NCI-H446 treated with DMSO at 0.1 percent for 48 hours (cell line): ENCODE data around the gene TMPRSS9.
"Not testable (repeated sequence)": the region's sequence is repeated elsewhere in the genome, so short reads cannot be mapped to it uniquely, and the experiment has no call there.

Source experiments
- DNase-seq: peaks from one replicate; lab custom pipeline; 2025; lab: John Stamatoyannopoulos, UW

TMPRSS9 gene

DNA sequence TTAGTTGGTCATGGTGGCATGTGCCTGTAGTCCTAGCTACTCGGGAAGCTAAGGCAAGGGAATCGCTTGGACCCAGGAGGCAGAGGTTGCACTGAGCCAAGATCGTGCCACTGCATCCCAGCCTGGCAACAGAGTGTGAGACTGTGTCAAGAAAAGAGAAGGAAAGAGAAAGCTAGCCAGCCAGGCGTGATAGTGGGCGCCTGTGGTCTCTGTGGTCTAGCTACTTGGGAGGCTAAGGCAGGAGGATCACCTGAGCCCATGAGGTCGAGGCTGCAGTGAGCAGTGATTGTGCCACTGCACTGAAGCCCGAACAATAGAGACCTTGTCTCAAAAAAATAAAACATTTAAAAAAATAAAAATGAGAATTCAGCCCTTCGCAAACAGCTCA is 34.0 kb downstream of the TMPRSS9 start:
- DNase-seq, result no peak

GRCh38 chr19:2394442-2395292 is 34.6 kb downstream of the TMPRSS9 start:
- DNase-seq, result no peak

DNA sequence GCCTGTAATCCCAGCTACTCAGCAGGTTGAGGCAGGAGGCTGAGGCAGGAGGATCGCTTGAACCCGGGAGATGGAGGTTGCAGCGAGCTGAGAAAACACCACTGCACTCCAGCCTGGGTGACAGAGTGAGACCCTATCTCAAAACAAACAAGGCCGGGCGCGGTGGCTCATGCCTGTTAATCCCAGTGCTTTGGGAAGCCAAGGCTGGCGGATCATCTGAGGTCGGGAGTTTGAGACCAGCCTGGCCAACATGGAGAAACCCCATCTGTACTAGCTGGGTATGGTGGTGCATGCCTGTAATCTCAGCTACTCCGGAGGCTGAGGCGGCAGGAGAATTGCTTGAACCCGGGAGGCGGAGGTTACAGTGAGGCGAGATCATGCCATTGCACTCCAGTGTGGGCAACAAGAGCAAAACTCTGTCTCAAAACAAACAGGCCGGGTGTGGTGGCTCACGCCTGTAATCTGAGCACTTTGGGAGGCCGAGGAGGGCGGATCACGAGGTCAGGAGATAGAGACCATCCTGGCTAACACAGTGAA is 35.3 kb downstream of the TMPRSS9 start:
- DNase-seq, result not testable (repeated sequence)

DNA sequence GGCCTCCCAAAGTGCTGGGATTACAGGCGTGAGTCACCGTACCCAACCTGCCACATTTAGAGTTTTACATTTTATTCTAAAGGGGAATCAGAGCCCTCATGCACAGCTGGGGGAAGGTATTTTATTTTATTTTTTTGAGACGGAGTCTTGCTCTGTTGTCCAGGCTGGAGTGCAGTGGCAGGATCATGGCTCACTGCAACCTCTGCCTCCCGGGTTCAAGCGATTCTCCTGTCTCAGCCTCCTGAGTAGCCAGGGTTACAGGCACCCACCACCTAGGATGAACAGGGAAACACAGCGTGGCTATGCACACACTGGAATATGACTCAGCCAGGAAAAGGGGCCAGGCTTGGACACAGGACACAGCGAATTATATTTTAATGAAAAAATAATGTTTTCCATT is 37.1 kb downstream of the TMPRSS9 start:
- DNase-seq, result not testable (repeated sequence)

GRCh38 chr19:2398735-2399305 is 38.8 kb downstream of the TMPRSS9 start:
- DNase-seq, result no peak

DNA sequence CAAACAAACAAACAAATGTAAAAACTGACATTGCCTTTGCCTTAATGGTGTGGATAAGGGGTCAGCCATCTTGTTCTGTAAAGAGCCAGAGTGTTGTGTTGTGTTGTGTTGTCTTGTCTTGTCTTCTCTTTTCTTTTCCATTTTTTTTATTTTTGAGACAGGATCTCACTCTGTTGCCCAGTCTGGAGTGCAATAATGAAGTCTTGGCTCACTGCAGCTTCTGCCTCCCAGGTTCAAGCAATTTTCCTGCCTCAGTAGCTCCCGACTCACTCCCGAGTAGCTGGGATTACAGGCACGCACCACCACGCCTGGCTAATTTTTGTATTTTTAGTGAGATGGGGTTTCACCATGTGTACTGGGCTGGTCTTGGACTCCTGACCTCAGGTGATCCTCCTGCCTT is 39.5 kb downstream of the TMPRSS9 start:
- DNase-seq, result no peak

- DNase-seq, result no peak
These were observed 48.2 kb downstream of the TMPRSS9 start for GRCh38 chr19:2408247-2408646.

GRCh38 chr19:2409352-2409912 is 49.4 kb downstream of the TMPRSS9 start:
- DNase-seq, result no peak

DNA sequence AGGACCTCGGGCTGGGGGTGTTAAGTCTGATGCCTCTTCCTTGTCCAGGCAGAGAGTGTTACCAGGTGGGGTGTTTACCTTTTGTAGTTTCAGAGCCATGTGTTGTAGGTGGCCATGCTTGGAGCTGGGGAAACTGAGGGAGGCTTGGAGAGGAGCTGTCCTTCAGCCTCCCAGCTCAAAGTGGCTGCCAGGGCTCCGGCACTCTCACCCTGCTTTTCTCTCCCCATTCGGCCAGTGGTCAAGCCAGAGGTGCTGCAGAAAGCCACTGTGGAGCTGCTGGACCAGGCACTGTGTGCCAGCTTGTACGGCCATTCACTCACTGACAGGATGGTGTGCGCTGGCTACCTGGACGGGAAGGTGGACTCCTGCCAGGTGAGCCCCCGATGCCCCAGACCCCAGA is 50.0 kb downstream of the TMPRSS9 start:
- DNase-seq, result no peak

GRCh38 chr19:2411709-2412108 is 51.6 kb downstream of the TMPRSS9 start:
- DNase-seq, result no peak

- DNase-seq, result no peak
These were observed 52.4 kb downstream of the TMPRSS9 start for GRCh38 chr19:2412449-2412848.

DNA sequence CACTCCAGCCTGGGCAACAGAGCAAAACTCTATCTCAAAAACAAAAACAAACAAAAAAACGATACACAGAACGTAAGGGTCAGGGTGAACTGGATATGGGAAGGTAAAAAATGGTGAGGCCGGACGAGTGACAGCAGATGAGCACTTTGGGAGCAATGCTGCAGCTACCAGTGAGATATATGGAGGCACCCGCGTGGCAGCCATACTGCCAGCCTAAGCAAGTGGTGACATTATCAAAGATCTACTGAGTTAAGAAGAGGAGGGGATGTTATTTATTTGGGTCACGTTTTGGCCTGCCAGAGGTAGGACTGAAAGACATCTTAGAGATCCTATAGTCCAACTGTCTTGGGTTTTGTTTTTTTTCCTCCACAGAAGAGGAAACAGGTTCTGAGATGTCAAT is 53.1 kb downstream of the TMPRSS9 start:
- no peak for DNase-seq

DNA sequence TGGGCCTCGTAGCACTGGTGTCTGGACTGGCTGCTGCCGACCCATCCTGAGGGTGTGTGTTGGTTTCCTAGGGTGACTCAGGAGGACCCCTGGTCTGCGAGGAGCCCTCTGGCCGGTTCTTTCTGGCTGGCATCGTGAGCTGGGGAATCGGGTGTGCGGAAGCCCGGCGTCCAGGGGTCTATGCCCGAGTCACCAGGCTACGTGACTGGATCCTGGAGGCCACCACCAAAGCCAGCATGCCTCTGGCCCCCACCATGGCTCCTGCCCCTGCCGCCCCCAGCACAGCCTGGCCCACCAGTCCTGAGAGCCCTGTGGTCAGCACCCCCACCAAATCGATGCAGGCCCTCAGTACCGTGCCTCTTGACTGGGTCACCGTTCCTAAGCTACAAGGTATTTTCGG is 53.6 kb downstream of the TMPRSS9 start:
- DNase-seq, result no peak

- no peak for DNase-seq
These were observed 55.4 kb downstream of the TMPRSS9 start for GRCh38 chr19:2415281-2415972.

GRCh38 chr19:2415973-2416319 is 55.9 kb downstream of the TMPRSS9 start:
- no peak for DNase-seq

DNA sequence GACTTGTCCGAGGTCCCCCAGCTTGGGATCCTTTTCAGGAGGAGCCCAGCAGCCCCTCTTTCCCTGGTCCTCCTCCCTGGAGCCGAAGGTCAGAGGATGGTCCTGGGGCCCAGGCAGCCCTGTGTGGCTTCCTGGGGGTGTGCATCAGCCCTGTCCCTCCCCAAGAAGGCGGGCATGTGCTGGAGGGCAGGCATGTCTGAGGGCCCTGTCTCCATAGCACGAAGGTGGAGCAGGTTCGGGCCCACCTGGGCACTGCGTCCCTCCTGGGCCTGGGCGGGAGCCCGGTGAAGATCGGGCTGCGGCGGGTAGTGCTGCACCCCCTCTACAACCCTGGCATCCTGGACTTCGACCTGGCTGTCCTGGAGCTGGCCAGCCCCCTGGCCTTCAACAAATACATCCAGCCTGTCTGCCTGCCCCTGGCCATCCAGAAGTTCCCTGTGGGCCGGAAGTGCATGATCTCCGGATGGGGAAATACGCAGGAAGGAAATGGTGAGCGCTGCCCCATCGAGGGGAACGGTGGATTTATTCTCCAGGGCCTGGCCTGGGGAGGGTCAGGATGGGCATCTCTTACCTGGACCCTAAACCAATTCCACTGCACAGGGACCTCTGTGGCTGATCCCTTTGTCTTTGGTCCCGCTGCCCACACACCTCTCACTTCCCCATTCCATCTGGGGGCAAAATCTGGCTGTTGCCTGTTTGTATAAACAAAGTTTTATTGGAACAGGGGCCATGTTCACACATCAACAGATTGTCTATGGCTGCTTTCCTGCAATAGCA is 56.4 kb downstream of the TMPRSS9 start:
- DNase-seq, result no peak

DNA sequence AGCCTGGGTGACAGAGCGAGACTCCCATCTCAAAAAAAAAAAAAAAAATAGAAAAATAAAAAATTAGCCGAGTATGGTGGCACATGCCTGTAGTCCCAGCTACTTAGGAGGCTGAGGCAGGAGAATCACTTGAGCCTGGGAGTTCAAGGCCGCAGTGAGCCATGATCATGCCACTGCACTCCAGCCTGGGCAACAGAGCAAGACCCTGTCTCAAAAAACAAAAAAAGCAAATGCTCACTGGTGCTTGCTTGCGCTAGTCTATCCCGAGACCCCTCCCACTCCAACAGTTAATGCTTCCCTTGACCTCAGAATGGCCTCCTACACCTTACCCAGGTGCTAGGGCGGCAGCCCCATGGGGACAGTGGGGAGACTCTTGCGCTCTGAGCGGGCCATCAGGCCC is 57.4 kb downstream of the TMPRSS9 start:
- not testable (repeated sequence) for DNase-seq

GRCh38 chr19:2417881-2418406 is 57.9 kb downstream of the TMPRSS9 start:
- DNase-seq, result no peak

DNA sequence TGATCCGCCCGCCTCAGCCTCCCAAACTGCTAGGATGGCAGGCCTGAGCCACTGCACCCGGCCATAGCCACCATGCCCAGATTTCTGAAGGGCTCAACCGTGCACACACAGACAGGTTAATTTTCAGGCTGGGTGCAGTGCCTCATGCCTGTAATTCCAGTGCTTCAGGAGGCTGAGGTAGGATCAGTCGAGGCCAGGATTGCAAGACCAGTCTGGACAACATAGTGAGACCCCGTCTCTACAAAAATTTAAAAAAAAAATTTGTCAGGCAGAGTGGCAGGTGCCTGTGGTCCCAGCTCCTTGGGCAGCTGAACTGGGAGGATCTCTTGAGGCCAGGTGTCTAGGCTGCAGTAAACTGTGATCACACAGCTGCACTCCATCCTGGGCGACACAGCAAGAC is 59.7 kb downstream of the TMPRSS9 start:
- no peak for DNase-seq

- DNase-seq, result no peak
These were observed 60.4 kb downstream of the TMPRSS9 start for GRCh38 chr19:2420490-2420889.

- no peak for DNase-seq
These were observed 61.7 kb downstream of the TMPRSS9 start for GRCh38 chr19:2421581-2422306.
